HepG2 (cell line): ENCODE results near the gene ITSN2. TPM values are rescaled to one million over a fixed set of nuclear protein-coding genes. Genes with fewer than 3 reads are reported as not detected.

ENCODE experiments used
- MED13 ChIP-seq: sonication (generic); formaldehyde crosslinking; IDR thresholded peaks from 2 replicates; pipeline ENCODE4 v1.5.0; 2020; ENCODE audit warnings: missing genetic modification reagents
- SKI ChIP-seq: fragments of 450-650 bp; IDR thresholded peaks from one replicate; pipeline ENCODE4 v1.6.1; 2018; ENCODE audit warnings: mild to moderate bottlenecking; ENCODE audit not compliant: partially characterized antibody
- SNRNP70 ChIP-seq: fragments of 200-400 bp; formaldehyde crosslinking; IDR thresholded peaks from 2 replicates; pipeline ENCODE4 v1.6.1; 2017; ENCODE audit warnings: mild to moderate bottlenecking, low read depth, low read length, moderate library complexity
- STAT5B ChIP-seq: sonication (generic); formaldehyde crosslinking; IDR thresholded peaks from 2 replicates; pipeline ENCODE4 v1.4.0; 2020; ENCODE audit warnings: missing genetic modification reagents
- polyA plus RNA-seq, 8 experiments: library from polyadenylated mRNA; depleted of rRNA in 3 of 8; stranded (reverse) in 7 of 8; unstranded in 1 of 8; fragments of >200 nt; fragmentation: Illumina TruSeq in 4 of 8; extraction: Trizol in 4 of 8; gene quantifications; 2 replicates each; pipeline versions ENCODE4 v1.2.1 to v1.2.3, GENCODE V29; 2011 to 2016; ENCODE audit warnings: low read depth in 4 of 8, missing spikeins in 1 of 8, mixed read lengths in 1 of 8; ENCODE audit not compliant: insufficient read depth in 1 of 8
- total RNA-seq, 5 experiments: library from RNA; depleted of rRNA; stranded (reverse); fragments of >200 nt; fragmentation: Illumina TruSeq; extraction: Trizol; gene quantifications; 2 replicates each; pipeline ENCODE4 v1.2.3, GENCODE V29; 2016; ENCODE audit warnings: low read depth in 1 of 5
- TF ChIP-seq, protein P1 (sequence below), 2 experiments: fragments of 450-650 bp in 1 of 2; sonication (generic) in 1 of 2; formaldehyde crosslinking in 1 of 2; IDR thresholded peaks; 2 replicates each; pipeline versions ENCODE4 v1.6.1 to v1.8.0; 2016 to 2022; ENCODE audit warnings: antibody characterized with exemption in 1 of 2, mild to moderate bottlenecking in 1 of 2, missing genetic modification reagents in 1 of 2

The ITSN2 gene
- total and polyA plus RNA-seq, 2 of the 13 experiments (the other 11 are each of a cell fraction or from before 2014, with no cell fraction given) = 26.0 to 26.6 TPM

DNA sequence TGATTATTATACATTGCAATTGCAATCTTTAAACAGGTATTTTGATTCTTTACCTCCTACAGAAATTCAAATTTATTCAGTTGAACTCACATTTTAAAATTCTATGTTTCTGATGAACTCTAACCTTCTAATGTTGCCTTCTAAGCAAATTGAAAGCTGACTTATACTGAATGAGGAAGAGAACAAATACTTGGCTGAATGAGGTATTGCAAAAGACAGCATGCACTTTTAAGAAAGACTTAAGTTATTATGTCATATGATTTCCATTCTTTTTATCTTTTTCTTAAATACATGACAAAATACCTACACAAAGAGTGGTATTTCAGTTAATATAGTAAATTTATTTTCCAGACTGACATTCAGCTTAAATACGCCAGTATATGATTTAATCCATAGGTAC, 120.8 kb downstream of the ITSN2 start (continued):
- TF ChIP-seq, protein P1, sequence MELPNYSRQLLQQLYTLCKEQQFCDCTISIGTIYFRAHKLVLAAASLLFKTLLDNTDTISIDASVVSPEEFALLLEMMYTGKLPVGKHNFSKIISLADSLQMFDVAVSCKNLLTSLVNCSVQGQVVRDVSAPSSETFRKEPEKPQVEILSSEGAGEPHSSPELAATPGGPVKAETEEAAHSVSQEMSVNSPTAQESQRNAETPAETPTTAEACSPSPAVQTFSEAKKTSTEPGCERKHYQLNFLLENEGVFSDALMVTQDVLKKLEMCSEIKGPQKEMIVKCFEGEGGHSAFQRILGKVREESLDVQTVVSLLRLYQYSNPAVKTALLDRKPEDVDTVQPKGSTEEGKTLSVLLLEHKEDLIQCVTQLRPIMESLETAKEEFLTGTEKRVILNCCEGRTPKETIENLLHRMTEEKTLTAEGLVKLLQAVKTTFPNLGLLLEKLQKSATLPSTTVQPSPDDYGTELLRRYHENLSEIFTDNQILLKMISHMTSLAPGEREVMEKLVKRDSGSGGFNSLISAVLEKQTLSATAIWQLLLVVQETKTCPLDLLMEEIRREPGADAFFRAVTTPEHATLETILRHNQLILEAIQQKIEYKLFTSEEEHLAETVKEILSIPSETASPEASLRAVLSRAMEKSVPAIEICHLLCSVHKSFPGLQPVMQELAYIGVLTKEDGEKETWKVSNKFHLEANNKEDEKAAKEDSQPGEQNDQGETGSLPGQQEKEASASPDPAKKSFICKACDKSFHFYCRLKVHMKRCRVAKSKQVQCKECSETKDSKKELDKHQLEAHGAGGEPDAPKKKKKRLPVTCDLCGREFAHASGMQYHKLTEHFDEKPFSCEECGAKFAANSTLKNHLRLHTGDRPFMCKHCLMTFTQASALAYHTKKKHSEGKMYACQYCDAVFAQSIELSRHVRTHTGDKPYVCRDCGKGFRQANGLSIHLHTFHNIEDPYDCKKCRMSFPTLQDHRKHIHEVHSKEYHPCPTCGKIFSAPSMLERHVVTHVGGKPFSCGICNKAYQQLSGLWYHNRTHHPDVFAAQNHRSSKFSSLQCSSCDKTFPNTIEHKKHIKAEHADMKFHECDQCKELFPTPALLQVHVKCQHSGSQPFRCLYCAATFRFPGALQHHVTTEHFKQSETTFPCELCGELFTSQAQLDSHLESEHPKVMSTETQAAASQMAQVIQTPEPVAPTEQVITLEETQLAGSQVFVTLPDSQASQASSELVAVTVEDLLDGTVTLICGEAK (IDR thresholded peaks at IDR 0.05) = no peak
- TF ChIP-seq, protein P1 (CRISPR knock-in tag; IDR thresholded peaks at IDR 0.05) = no peak
- no peak for TF ChIP-seq SNRNP70
- no peak for TF ChIP-seq MED13 (CRISPR knock-in tag)
- TF ChIP-seq STAT5B = no peak
- no peak for TF ChIP-seq SKI
